GDM1 (cell line): ENCODE measurements around the gene GNA12.
"Not testable (repeated sequence)": the region's sequence is repeated elsewhere in the genome, so short reads cannot be mapped to it uniquely, and the experiment has no call there.

ENCODE experiments used
- DNase-seq: peaks from one replicate; lab custom pipeline; 2025; lab: John Stamatoyannopoulos, UW

The GNA12 gene

GRCh38 chr7:2751086-2751485, 93.0 kb downstream of the GNA12 start:
- no peak for DNase-seq

GRCh38 chr7:2750004-2750407, 94.1 kb downstream of the GNA12 start:
- DNase-seq = no peak

- not testable (repeated sequence) for DNase-seq
Observed at GRCh38 chr7:2748684-2749083, 95.4 kb downstream of the GNA12 start.

GRCh38 chr7:2743523-2744185, 100.5 kb downstream of the GNA12 start:
- not testable (repeated sequence) for DNase-seq

- no peak for DNase-seq
Observed at GRCh38 chr7:2738766-2739549, 105.2 kb downstream of the GNA12 start.

- DNase-seq = peak; percentile 67
Observed at GRCh38 chr7:2737771-2738540, 106.2 kb downstream of the GNA12 start.

GRCh38 chr7:2737005-2737743, 106.9 kb downstream of the GNA12 start:
- not testable (repeated sequence) for DNase-seq

- DNase-seq = no peak
Observed at GRCh38 chr7:2736411-2736914, 107.6 kb downstream of the GNA12 start.

- DNase-seq = no peak
Observed at GRCh38 chr7:2735744-2736143, 108.4 kb downstream of the GNA12 start.

- peak; percentile 99 for DNase-seq
Observed at GRCh38 chr7:2734751-2735571, 109.1 kb downstream of the GNA12 start.

GRCh38 chr7:2734084-2734686, 109.9 kb downstream of the GNA12 start:
- no peak for DNase-seq

GRCh38 chr7:2732959-2733584, 111.0 kb downstream of the GNA12 start:
- no peak for DNase-seq

- no peak for DNase-seq
Observed at GRCh38 chr7:2732388-2732787, 111.7 kb downstream of the GNA12 start.

- DNase-seq = no peak
Observed at GRCh38 chr7:2730846-2731770, 113.0 kb downstream of the GNA12 start.

GRCh38 chr7:2729893-2730716, 114.0 kb downstream of the GNA12 start:
- no peak for DNase-seq

GRCh38 chr7:2729031-2729892, 114.8 kb downstream of the GNA12 start:
- DNase-seq = no peak
